8988T (cell line): ENCODE measurements around the gene ZSCAN26.

Experiments used
- DNase-seq: peaks from one replicate; pipeline ENCODE4 v3.0.0; 2011

ZSCAN26 gene

GRCh38 chr6:28326371-28326948 is 59.5 kb downstream of the ZSCAN26 start:
- no peak for DNase-seq
